HepG2 (cell line): ENCODE measurements around the gene PLA2G4D. TPM values are rescaled to one million over a fixed set of nuclear protein-coding genes. Genes with fewer than 3 reads are reported as not detected.

Source experiments
- ATAC-seq: fragments of 200-7000 bp; cut with Tn5 transposase; 3 replicates; pipeline ENCODE4 v1.9.1; 2020; ENCODE audit warnings: mild to moderate bottlenecking, moderate library complexity
- BruUV-seq: library from RNA; stranded (reverse); fragments of 400-500 nt; replicated peaks from 2 replicates; lab custom pipeline; 2021; lab: Mats Ljungman, UMichigan
- CTCF ChIA-PET: fragments of 300-600 bp; formaldehyde crosslinking; extraction: SDS; loops from one replicate; lab custom pipeline; 2021; ENCODE audit warnings: low total read pairs, inconsistent platforms, low intra/inter-chr PET ratio; lab: Yijun Ruan, JAX
- POLR2A ChIA-PET: fragments of 350-600 bp; sonication (Branson Sonifier 250); formaldehyde crosslinking; loops from one replicate; lab custom pipeline; 2020; ENCODE audit warnings: antibody characterized with exemption, inconsistent platforms; lab: Yijun Ruan, JAX
- DNase-seq: peaks from one replicate; pipeline ENCODE4 v3.0.0-alpha.2; 2015; ENCODE audit warnings: low spot score
- FAIRE-seq: peaks from 3 replicates; lab custom pipeline; 2011; peaks lifted over from hg19 to GRCh38; lab: Jason Lieb, UNC
- H2AFZ ChIP-seq: one replicate; pipeline ENCODE4 v1.6.1; 2011; ENCODE audit warnings: low read length, inconsistent platforms
- H3K27ac ChIP-seq: fragments of 300-600 bp; 3 replicates; pipeline ENCODE4 v1.8.0; 2011; ENCODE audit warnings: mixed run types, mild to moderate bottlenecking, mixed read lengths, low read length, inconsistent platforms; ENCODE audit not compliant: insufficient read depth; ENCODE audit errors: extremely low read length
- H3K27me3 ChIP-seq, 2 experiments: fragments of 200-600 bp in 1 of 2; 2 replicates in 1 of 2; 3 replicates in 1 of 2; pipeline versions ENCODE4 v1.6.0 to v1.8.0; 2011; ENCODE audit warnings: low read length in 2 of 2, mild to moderate bottlenecking in 2 of 2, moderate library complexity in 2 of 2, inconsistent platforms in 1 of 2; ENCODE audit not compliant: insufficient read depth in 2 of 2, control insufficient read depth in 1 of 2
- H3K36me3 ChIP-seq, 2 experiments: fragments of 200-600 bp in 1 of 2; replicated peaks in 1 of 2; 2 replicates in 1 of 2; 3 replicates in 1 of 2; pipeline versions ENCODE4 v1.5.1 to v1.8.0; 2011; ENCODE audit warnings: low read length in 2 of 2, inconsistent platforms in 1 of 2; ENCODE audit not compliant: insufficient read depth in 2 of 2, control insufficient read depth in 1 of 2
- H3K4me1 ChIP-seq: 2 replicates; pipeline ENCODE4 v1.5.1; 2012; ENCODE audit warnings: low read length, inconsistent platforms; ENCODE audit not compliant: insufficient read depth
- H3K4me2 ChIP-seq: 2 replicates; pipeline ENCODE4 v1.6.0; 2011; ENCODE audit warnings: low read depth, low read length, inconsistent platforms
- H3K4me3 ChIP-seq, 3 experiments: fragments of 200-600 bp in 1 of 3; sonication (generic), shearing (Covaris generic) in 1 of 3; replicated peaks in 1 of 3; 2 replicates each; pipeline ENCODE4 v1.5.1; 2011 to 2016; ENCODE audit warnings: low read length in 3 of 3, inconsistent platforms in 2 of 3, low read depth in 2 of 3, mild to moderate bottlenecking in 2 of 3, control low read depth in 1 of 3, mixed read lengths in 1 of 3; ENCODE audit not compliant: insufficient read depth in 1 of 3
- H3K79me2 ChIP-seq: one replicate; pipeline ENCODE4 v1.6.1; 2011; ENCODE audit warnings: low read length, inconsistent platforms; ENCODE audit not compliant: insufficient read depth
- H3K9ac ChIP-seq: 2 replicates; pipeline ENCODE4 v1.6.0; 2011; ENCODE audit warnings: mild to moderate bottlenecking, low read depth, low read length, inconsistent platforms; ENCODE audit not compliant: insufficient read depth
- H3K9me3 ChIP-seq: 2 replicates; pipeline ENCODE4 v1.5.1; 2012; ENCODE audit warnings: mild to moderate bottlenecking, low read length
- H4K20me1 ChIP-seq: 2 replicates; pipeline ENCODE4 v1.6.0; 2011; ENCODE audit warnings: inconsistent platforms, mild to moderate bottlenecking, low read length, moderate library complexity; ENCODE audit not compliant: insufficient read depth
- BHLHE40 ChIP-seq: IDR thresholded peaks from 2 replicates; pipeline ENCODE4 v1.6.1; 2011; ENCODE audit warnings: low read length, improper control_type of control experiment
- CREB1 ChIP-seq, 2 experiments: fragments of 450-650 bp in 1 of 2; IDR thresholded peaks; 2 replicates each; pipeline ENCODE4 v1.6.1; 2016 to 2017; ENCODE audit warnings: control low read depth in 1 of 2, mild to moderate bottlenecking in 1 of 2, missing compliant biosample characterization in 1 of 2, missing genetic modification characterization in 1 of 2
- DMTF1 ChIP-seq: sonication (generic); formaldehyde crosslinking; IDR thresholded peaks from 2 replicates; pipeline ENCODE4 v1.4.0; 2020; ENCODE audit warnings: mild to moderate bottlenecking, missing genetic modification reagents
- FOSL2 ChIP-seq: sonication (generic); formaldehyde crosslinking; IDR thresholded peaks from 2 replicates; pipeline ENCODE4 v1.4.0; 2020; ENCODE audit warnings: missing genetic modification reagents
- TBX2 ChIP-seq: sonication (generic); formaldehyde crosslinking; IDR thresholded peaks from 2 replicates; pipeline ENCODE4 v1.5.0; 2020; ENCODE audit warnings: missing genetic modification reagents, mild to moderate bottlenecking, borderline replicate concordance
- ZNF12 ChIP-seq: sonication (generic); formaldehyde crosslinking; IDR thresholded peaks from 2 replicates; pipeline ENCODE4 v1.5.0; 2020; ENCODE audit warnings: missing genetic modification reagents
- ZNF382 ChIP-seq: sonication (generic); formaldehyde crosslinking; IDR thresholded peaks from 2 replicates; pipeline ENCODE4 v1.5.0; 2020; ENCODE audit warnings: missing genetic modification reagents, mild to moderate bottlenecking, borderline replicate concordance
- WGBS: methylation state at CpG from one replicate; pipeline ENCODE4 v1.1.6; 2017; ENCODE audit warnings: low lambda C conversion rate; 5-methylcytosine and 5-hydroxymethylcytosine counted together
- in situ Hi-C: cut with HindIII; loops from 2 replicates; pipeline ENCODE4 v1.10.0; 2017; ENCODE audit warnings: low pct_unique_long_range_greater_than_20kb; ENCODE audit not compliant: extremely low pct_ligation_motif_present
- intact Hi-C: fragments of 100-400 bp; cut with micrococcal nuclease; formaldehyde crosslinking; loops from one replicate; pipeline ENCODE4 v1.10.0; 2022; ENCODE audit not compliant: unreplicated experiment
- polyA plus RNA-seq, 8 experiments: library from polyadenylated mRNA; depleted of rRNA in 3 of 8; stranded (reverse) in 7 of 8; unstranded in 1 of 8; fragments of >200 nt; fragmentation: Illumina TruSeq in 4 of 8; extraction: Trizol in 4 of 8; gene quantifications; 2 replicates each; pipeline versions ENCODE4 v1.2.1 to v1.2.3, GENCODE V29; 2011 to 2016; ENCODE audit warnings: low read depth in 4 of 8, missing spikeins in 1 of 8, mixed read lengths in 1 of 8; ENCODE audit not compliant: insufficient read depth in 1 of 8
- total RNA-seq, 5 experiments: library from RNA; depleted of rRNA; stranded (reverse); fragments of >200 nt; fragmentation: Illumina TruSeq; extraction: Trizol; gene quantifications; 2 replicates each; pipeline ENCODE4 v1.2.3, GENCODE V29; 2016; ENCODE audit warnings: low read depth in 1 of 5
- TF ChIP-seq, protein P1 (sequence below): sonication (generic); formaldehyde crosslinking; IDR thresholded peaks from 2 replicates; pipeline ENCODE4 v1.8.0; 2022; ENCODE audit warnings: missing genetic modification reagents, mild to moderate bottlenecking, moderate library complexity, borderline replicate concordance

PLA2G4D gene
- total and polyA plus RNA-seq, 2 of the 13 experiments (the other 11 are each of a cell fraction or from before 2014, with no cell fraction given) = 0.04 to 0.21 TPM

DNA sequence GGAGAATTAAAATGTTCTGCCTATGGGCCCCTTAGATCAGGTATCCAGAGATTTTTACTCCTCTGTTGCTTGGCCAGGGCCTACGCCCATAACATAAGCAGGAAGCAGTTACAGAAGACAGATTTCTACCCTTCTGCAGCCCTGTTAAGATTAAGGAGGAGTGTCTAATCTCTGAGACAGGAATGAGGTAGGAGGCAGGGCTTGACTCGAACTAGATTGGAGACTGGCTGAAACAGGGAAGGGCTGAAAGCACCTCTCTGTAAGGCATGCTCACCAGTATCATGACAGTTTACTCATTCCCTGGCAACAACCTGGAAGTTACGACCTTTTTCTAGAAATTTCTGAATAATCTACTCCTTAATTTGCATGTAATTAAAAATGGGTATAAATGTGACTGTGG is 16.7 kb downstream of the PLA2G4D start (continued):
- TF ChIP-seq DMTF1 (CRISPR knock-in tag) (no peak), ZNF12 (CRISPR knock-in tag) (no peak), ZNF382 (no peak)
- TF ChIP-seq, protein P1, sequence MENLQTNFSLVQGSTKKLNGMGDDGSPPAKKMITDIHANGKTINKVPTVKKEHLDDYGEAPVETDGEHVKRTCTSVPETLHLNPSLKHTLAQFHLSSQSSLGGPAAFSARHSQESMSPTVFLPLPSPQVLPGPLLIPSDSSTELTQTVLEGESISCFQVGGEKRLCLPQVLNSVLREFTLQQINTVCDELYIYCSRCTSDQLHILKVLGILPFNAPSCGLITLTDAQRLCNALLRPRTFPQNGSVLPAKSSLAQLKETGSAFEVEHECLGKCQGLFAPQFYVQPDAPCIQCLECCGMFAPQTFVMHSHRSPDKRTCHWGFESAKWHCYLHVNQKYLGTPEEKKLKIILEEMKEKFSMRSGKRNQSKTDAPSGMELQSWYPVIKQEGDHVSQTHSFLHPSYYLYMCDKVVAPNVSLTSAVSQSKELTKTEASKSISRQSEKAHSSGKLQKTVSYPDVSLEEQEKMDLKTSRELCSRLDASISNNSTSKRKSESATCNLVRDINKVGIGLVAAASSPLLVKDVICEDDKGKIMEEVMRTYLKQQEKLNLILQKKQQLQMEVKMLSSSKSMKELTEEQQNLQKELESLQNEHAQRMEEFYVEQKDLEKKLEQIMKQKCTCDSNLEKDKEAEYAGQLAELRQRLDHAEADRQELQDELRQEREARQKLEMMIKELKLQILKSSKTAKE (CRISPR knock-in tag) = no peak

- ATAC-seq = no peak; the same call in 2 of the 3 replicates
- no peak overlapping the region for H3K27ac ChIP-seq
- peaks cover 3 to 41% of the 10 kb centered on the region in 2 experiments; a peak in 4 of 5 replicates for H3K27me3 ChIP-seq
- TF ChIP-seq CREB1 (IDR thresholded peaks at IDR 0.05) = peak; percentile 42
- TF ChIP-seq CREB1 (CRISPR knock-in tag; IDR thresholded peaks at IDR 0.05) = no peak
- no peak for TF ChIP-seq TBX2
- TF ChIP-seq FOSL2 (CRISPR knock-in tag) = peak; percentile 48; the same call in 1 of the 2 replicates
- peak; percentile 42; the same call in 1 of the 2 replicates for TF ChIP-seq BHLHE40
- H2AFZ ChIP-seq = no peak overlapping the region
- CTCF ChIA-PET = no interaction called here
- no peak for FAIRE-seq
- no TSS peak for BruUV-seq
- in situ Hi-C loops (no loop called here), intact Hi-C loops (no loop called here)
- H3K4me3 ChIP-seq = no peak overlapping the region
- H3K36me3 ChIP-seq = no peaks in the 10 kb centered on the region
- DNase-seq = no peak
- POLR2A ChIA-PET = no interaction called here
- H3K9ac ChIP-seq = no peak overlapping the region
- H4K20me1 ChIP-seq = no peaks in the 10 kb centered on the region
- no peaks in the 10 kb centered on the region for H3K9me3 ChIP-seq
- H3K4me1 ChIP-seq = no peaks in the 10 kb centered on the region
- H3K79me2 ChIP-seq = no peaks in the 10 kb centered on the region
- H3K4me2 ChIP-seq = no peak overlapping the region
- WGBS = 12% methylated on average over 3 of the region's 6 CpGs
Observed at GRCh38 chr15:42073418-42073817, 20.9 kb downstream of the PLA2G4D start.
